T follicular helper cell (primary cell): ENCODE measurements around the gene PKD1.
A peak's percentile ranks its signal among the peaks of the same experiment; 100 is the strongest.

Source experiments
- DNase-seq: peaks from one replicate; pipeline ENCODE4 v3.0.0-alpha.2; 2020; ENCODE audit warnings: low read depth

The PKD1 gene

GRCh38 chr16:2170080-2170479 is 34.4 kb upstream of the PKD1 start:
- no peak for DNase-seq

- DNase-seq, result no peak
Observed at GRCh38 chr16:2167068-2167638, 31.5 kb upstream of the PKD1 start.

DNA sequence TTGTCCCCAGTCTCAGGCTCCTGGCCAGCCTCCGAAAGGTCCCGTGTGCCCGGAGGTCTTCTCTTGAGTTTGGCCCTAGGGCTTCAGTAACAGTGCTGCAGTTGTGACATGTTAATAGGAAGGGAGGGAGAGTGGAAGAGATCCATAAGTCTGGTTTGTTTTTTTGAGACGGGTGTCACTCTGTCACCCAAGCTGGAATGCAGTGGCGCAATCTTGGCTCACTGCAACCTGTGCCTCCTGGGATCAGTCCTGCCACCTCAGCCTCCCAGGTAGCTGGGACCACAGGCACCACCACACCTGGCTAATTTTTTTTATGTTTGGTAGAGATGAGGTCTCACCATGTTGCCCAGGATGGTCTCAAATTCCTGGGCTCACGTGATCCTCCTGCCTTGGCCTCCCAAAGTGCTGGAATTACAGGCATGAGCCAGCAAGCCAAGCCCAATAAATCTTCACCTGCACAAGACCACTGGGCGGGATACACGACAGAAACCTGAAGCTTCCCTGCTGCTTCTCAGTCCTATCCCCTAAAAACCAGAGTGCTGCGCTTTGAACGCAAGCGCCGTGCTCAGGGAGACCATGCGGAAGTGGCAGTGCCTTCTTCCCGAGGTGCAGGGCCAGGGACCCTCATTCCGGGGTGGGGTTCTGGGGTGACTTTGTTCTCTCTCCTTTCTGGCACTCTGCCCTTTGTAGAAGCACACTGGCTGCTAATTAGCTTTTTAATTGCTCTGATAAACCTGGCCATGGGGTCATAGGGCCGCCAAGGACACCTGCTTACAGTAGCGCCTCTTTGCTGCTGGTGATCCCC is 30.8 kb upstream of the PKD1 start:
- no peak for DNase-seq

GRCh38 chr16:2165861-2166260 is 30.2 kb upstream of the PKD1 start:
- DNase-seq, result no peak

GRCh38 chr16:2163211-2163881 is 27.6 kb upstream of the PKD1 start:
- no peak for DNase-seq

GRCh38 chr16:2162676-2163118 is 27.0 kb upstream of the PKD1 start:
- DNase-seq, result no peak

GRCh38 chr16:2161911-2162310 is 26.2 kb upstream of the PKD1 start:
- DNase-seq, result no peak

DNA sequence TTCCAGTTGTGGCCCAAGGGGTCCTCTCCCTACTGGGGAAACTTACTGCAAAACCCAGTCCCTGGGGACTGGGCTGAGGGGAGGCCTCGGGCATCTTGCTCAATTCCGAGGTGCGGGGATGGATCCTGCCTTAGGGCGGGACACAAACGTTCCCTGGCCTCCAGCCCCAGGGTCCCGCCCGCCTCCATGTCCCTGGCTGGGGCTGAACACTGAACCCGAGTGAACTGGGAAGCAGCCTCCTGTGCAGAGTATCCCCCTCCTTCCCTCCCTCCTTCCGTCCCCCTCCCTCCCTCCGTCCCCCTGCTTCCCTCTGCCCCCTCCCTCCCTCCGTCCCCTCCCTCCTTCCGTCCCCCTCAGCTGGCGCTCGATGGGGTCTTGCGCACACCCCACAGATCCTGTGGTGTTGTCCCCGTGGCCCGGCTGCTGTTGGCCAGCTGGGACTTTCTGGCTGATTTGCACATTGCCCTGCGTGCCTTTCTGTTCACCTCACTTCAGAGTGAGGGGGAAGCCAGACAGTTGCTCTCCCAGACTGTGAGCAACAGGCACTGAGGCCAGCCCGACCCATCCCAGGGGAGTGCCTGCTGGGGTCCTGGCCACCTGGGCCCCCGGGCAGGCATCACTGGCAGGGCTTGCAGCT is 25.3 kb upstream of the PKD1 start:
- DNase-seq, result no peak

DNA sequence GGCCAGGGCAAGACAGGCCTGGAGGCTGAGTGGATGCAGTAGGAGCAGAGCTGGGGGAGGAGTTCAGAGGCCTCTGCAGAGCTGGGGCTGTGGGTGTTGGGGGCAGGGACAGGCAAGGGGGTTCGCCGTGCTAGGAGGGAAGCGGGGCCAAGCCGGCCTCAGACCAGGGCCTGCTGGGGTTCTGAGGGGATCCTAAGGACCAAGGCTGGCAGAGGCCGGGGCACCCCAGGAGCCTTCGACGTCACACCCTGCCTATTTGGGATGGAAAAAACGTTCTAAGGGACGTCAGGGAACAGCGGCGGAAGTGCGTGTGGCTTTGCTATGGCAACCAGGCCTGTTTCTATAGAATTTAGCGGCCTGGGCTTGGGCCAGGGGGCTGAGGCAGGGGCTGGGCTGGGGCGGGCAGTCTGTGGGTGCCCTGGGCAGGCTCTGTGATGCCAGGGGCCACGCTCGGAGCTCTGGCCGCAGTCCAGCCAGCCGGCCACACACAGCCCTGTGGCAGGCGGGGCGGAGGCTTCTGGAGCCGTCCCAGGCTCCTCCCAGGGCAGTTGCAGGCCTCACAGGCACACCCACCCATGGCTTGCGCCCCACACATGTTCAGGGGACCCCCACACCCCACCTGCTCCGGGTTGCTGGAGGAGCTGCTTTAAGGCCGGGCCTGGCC is 23.6 kb upstream of the PKD1 start:
- DNase-seq, result no peak

DNA sequence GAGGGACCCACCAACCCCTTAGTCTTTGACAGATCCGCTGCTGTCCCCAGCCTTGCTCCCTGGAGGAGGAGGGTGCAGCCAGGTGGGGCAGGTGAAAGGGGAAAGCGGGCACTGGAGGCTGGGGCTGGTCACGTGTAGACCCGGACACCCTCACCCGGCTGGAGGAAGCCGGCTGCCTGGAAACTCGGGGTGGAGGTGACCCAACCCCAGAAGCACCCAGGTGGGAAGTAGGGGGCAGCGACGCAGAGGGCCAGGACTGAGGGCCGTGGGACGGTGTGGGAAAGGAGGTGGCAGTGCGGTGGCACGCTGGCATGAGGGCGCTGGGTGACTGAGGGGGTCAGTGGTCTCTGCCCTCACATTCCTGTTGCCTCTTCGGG is 22.6 kb upstream of the PKD1 start:
- DNase-seq, result no peak

GRCh38 chr16:2157480-2158261 is 22.0 kb upstream of the PKD1 start:
- DNase-seq, result no peak

DNA sequence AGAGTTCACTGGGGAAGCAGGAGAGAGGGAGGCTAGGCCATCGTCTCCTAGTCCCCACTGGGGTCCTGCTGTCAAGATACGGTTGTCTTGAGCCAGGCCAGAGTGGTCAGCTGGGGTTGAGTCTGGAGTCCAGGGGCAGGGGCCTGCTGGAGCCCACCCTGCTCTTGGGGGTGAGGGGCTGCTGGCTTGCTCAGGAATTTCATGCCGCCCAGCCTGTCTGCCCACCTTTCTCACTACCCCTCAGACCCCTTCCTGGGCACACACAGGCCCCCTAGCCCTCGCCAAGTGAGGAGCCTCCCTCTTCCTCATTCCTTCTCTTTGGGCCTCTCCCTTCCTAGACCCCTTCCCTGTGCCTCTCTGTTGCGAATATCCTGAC is 21.1 kb upstream of the PKD1 start:
- DNase-seq, result no peak

- DNase-seq, result no peak
Observed at GRCh38 chr16:2155977-2156848, 20.5 kb upstream of the PKD1 start.

GRCh38 chr16:2155091-2155950 is 19.6 kb upstream of the PKD1 start, which contains the start of gene TRAF7:
Gene TRAF7, plus strand, starts transcription at chr16:2155782. Its CDS starts 8,139 bp downstream, at chr16:2163921.
- DNase-seq, result peak; percentile 96

GRCh38 chr16:2154533-2155090 is 18.9 kb upstream of the PKD1 start:
- DNase-seq, result no peak

GRCh38 chr16:2152695-2153506 is 17.2 kb upstream of the PKD1 start:
- no peak for DNase-seq

DNA sequence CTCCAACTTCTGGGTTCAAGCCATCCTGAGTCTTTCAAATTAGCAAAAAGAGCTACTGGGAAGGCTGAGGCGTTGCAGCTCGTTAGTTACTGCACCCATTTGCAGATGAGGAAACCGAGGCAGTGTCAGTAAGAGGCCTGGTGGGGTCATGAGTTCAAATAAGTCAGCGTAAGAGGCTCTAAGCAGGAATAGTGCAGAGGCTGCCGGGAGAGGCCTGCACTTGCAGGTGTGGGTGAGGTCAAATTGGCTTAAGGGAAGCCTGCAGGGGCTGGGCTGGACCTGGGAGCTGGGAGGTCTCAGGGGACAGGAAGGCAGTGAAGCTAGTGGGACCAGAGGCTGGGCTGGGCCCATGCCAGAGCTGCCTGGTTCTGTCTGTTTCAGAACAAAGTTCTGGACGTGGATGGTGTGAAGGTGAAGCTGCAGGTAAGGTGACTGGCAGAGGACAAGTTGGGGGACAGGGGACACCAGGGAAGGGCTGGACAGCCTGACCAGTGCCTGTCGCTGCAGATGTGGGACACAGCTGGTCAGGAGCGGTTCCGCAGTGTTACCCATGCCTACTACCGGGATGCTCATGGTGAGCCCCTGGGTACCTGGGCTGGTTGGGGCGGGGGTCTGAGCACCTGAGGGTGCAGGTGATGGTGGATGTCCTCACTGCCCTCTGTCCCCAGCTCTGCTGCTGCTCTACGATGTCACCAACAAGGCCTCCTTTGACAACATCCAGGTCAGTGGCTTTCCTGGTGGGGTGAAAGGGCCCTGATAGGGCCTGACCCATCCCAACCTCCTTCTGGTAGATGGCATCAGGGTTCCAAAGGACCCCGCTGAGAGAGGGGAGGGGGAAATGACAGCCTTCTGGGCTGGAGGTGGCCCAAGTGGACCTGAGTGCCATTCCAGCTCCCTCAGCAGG is 15.7 kb upstream of the PKD1 start:
- DNase-seq, result no peak
